Naive thymus-derived CD8-positive, alpha-beta T cell (primary cell): ENCODE results near the gene CDKAL1. TPM values are rescaled to one million over a fixed set of nuclear protein-coding genes. Genes with fewer than 3 reads are reported as not detected.
"Not testable (repeated sequence)": the region's sequence is repeated elsewhere in the genome, so short reads cannot be mapped to it uniquely, and the experiment has no call there.

Source experiments
- ATAC-seq, 2 donors: fragments of 150-1000 bp; cut with Tn5 transposase in 1 of 2; sonication (Bioruptor Pico), chemical (Tn5 transposase) in 1 of 2; 1 replicate in 1 of 2; 2 replicates in 1 of 2; pipeline ENCODE4 v1.10.0; 2021; ENCODE audit warnings: mild to moderate bottlenecking in 2 of 2, moderate library complexity in 2 of 2
- POLR2A ChIA-PET: fragments of 350-600 bp; sonication (Branson Sonifier 250); formaldehyde crosslinking; loops from one replicate; lab custom pipeline; 2021; ENCODE audit warnings: antibody characterized with exemption; lab: Charles Lee
- DNase-seq, 10 donors: peaks; one replicate each; pipeline versions ENCODE4 v3.0.0 to v3.0.0-alpha.2; 2020 to 2022
- H3K27ac Mint-ChIP-seq, 10 donors: one replicate each; pipeline ENCODE4 v1.8.0; 2020 to 2022; ENCODE audit warnings: mild to moderate bottlenecking in 10 of 10, mixed read lengths in 10 of 10, moderate library complexity in 4 of 10, inconsistent platforms in 1 of 10
- H3K27me3 Mint-ChIP-seq, 5 donors: one replicate each; pipeline ENCODE4 v1.8.0; 2021 to 2022; ENCODE audit warnings: mixed read lengths in 5 of 5
- H3K36me3 Mint-ChIP-seq, 3 donors: one replicate each; pipeline ENCODE4 v1.8.0; 2020 to 2022; ENCODE audit warnings: mixed read lengths in 3 of 3, mild to moderate bottlenecking in 2 of 3, inconsistent platforms in 1 of 3
- H3K4me1 Mint-ChIP-seq, 4 donors: one replicate each; pipeline ENCODE4 v1.8.0; 2021 to 2022; ENCODE audit warnings: mixed read lengths in 4 of 4
- H3K4me3 Mint-ChIP-seq, 10 donors: one replicate each; pipeline ENCODE4 v1.8.0; 2020 to 2022; ENCODE audit warnings: mild to moderate bottlenecking in 10 of 10, mixed read lengths in 10 of 10, moderate library complexity in 6 of 10, inconsistent platforms in 1 of 10
- H3K9me3 Mint-ChIP-seq, 9 donors: one replicate each; pipeline ENCODE4 v1.8.0; 2020 to 2022; ENCODE audit warnings: mixed read lengths in 9 of 9, mild to moderate bottlenecking in 3 of 9, inconsistent platforms in 1 of 9, moderate library complexity in 1 of 9
- polyA plus RNA-seq, 3 donors: library from polyadenylated mRNA; unstranded; fragments of 300-500 nt; fragmentation: Illumina TruSeq; gene quantifications; one replicate each; pipeline ENCODE4 v1.2.3, GENCODE V29; 2021
- total RNA-seq, 8 experiments: library from RNA in 2 of 8; stranded (reverse) in 2 of 8; gene quantifications; one replicate each; pipeline ENCODE4 v1.2.3 and lab custom pipeline; 2021 to 2026

The CDKAL1 gene
- total RNA-seq: 10 to 100 TPM; 21.5 to 21.9 TPM
- 10 to 100 TPM; 29.1 to 36.7 (median 31.6) TPM for polyA plus RNA-seq
- total RNA-seq (lab: John Stamatoyannopoulos, UW): 48.9 to 82.7 (median 60.5) reads per million in 6 experiments

DNA sequence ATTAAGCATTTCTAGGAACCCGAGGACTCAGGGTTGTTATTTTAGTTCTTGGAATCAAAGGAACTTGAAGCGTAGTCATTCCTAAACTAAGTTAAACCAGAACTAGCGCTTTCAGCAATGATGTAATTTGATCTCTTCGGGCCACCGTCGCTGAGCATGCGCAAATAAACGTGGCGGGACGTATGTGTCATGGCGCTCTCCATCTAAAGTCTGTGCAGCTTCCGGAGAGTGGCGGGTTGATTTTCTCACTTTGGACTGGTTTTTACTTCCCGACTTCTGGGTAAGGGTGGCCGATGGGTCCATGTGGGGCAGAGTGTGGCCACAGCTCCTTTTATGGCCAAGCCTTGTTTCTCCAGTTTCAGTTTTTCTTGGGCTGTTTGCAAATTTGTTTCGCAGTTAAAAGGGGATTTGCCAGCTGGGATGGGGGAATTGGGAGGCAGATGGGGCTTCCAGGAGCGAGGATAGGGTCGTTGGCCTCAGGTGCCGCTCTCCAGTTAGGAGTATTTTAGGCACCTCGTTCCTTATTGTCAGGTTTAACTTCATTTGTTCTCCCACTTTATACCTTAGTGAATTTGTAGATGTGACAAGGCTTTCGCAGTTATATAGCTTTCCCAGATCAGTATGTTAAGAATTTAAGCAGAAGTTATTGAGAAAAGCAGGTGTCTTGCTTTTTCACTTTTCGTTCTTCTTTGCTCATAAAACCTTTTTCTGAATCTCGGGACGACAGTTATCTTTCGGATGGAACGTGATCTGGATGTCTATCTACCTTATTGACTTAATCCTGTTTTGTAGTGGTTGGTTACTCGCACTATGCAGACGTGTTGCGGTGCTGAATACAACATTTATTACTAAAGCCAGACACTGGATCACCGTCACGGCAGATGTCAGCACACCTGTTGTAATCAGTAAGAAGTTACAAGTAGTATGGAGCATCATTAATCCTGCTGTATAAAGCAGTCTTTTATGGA is at the start of gene CDKAL1:
TSS of gene CDKAL1 (plus strand) at position 163 of the 968 bp plus-strand sequence. CDS start 11,894 bp downstream, outside the sequence.
- Mint-ChIP-seq H3K4me1 (peaks cover 24 to 43% (median 39%) of the 10 kb centered on the region in 4 donors), H3K4me3 (peak within 1 kb of the TSS; percentile 94 to 99 (median 96)), H3K36me3 (peaks cover 0 to 27% (median 7%) of the 10 kb centered on the region in 3 donors), H3K27ac (peak within 1 kb of the TSS; percentile 98 to 100 (median 99)), H3K9me3 (no peaks in the 10 kb centered on the region), H3K27me3 (peaks cover 0 to 4% (median 0%) of the 10 kb centered on the region in 5 donors)
- POLR2A ChIA-PET: interaction anchor here (0.8 to 1.4 kb wide), 3 partner anchors 131 to 215 kb away, joined by 3 to 10 read pairs (median 7); no protein-coding TSS in a partner anchor
- peak; percentile 72 to 95 (median 87) for DNase-seq
- peak; percentile 87 to 98 for ATAC-seq

DNA sequence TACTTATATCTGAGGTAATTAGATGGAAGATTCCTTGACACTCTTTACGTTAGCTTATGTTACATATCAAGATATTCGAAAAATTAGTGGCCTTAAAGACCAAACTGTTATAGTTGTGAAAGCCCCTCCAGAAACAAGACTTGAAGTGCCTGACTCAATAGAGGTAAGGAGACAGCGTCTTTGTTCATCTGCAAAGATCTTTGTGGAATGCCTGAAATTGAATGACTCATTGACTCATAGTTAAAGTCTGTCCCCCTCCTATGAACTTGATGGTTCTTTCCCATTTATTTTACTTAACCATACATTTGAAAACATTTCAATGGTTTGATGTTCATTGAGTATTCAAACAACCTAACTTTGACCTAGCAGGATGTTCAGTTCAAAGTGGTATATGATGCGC is 47.6 kb upstream of the CDKAL1 start:
- ATAC-seq (no peak), DNase-seq (no peak)
- POLR2A ChIA-PET: no interaction called here
- Mint-ChIP-seq H3K36me3 (peaks cover 15 to 95% (median 54%) of the 10 kb centered on the region in 3 donors), H3K4me1 (no peaks in the 10 kb centered on the region), H3K4me3 (no peak overlapping the region), H3K9me3 (no peaks in the 10 kb centered on the region), H3K27ac (no peak overlapping the region), H3K27me3 (no peaks in the 10 kb centered on the region)

DNA sequence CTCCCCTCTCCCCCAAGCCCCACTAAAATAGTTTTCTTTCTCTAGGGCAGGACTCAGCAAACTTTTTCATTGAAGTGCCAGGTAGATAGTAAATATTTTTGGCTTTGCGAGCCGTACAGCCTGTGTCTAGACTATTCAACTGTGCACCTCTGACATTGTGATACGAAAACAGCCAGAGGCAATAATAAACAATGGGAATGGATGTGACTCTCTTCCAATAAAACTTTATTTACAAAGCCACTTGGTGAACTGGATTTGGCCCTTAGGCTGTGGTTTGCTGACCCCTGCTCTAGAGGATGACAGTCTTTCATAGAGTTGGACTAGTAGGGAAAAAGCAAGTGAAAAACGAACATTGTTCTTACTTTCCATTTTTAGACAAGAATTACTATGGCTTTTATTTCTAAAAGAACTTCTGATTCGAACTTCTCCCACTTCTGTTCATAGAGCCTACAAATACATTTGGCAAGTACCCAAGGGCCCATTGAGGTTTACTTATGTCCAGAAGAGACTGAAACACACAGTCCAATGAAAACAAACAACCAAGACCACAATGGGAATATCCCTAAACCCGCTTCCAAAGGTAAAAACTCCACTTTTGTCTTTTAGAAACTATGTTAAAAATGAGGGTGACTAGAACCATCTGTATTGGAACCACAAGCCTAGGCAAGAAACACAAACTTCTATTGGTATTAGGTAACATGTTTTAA is 46.4 kb upstream of the CDKAL1 start:
- no peak for ATAC-seq
- no peaks in the 10 kb centered on the region for H3K4me1 Mint-ChIP-seq
- no peaks in the 10 kb centered on the region for H3K27me3 Mint-ChIP-seq
- POLR2A ChIA-PET: no interaction called here
- H3K27ac Mint-ChIP-seq: peak overlapping the region in 1 of 10 donors; percentile 27
- no peaks in the 10 kb centered on the region for H3K9me3 Mint-ChIP-seq
- no peak overlapping the region for H3K4me3 Mint-ChIP-seq
- H3K36me3 Mint-ChIP-seq: peaks cover 15 to 90% (median 53%) of the 10 kb centered on the region in 3 donors
- no peak for DNase-seq

DNA sequence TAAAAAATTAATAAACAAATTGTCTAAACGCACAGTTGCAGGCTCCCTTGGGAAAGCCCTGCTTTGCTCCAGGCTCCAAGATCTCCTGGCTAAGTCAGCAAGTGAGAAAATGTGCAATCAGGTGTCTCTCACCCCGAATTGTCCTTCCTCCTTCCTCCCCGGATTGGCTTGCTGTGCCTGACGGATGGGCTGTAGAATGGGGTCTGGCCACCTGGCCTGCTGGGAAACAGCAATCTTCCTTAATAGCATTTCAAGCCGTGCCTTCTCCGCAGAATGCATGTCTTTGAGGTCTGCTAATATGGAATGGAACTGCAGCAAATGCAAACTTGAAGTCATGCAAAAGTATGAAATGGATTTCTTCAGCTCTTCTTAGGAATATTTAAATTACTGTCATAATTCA is 43.7 kb upstream of the CDKAL1 start:
- Mint-ChIP-seq H3K9me3 (no peaks in the 10 kb centered on the region), H3K27ac (peak overlapping the region in 1 of 10 donors; percentile 13), H3K4me1 (no peaks in the 10 kb centered on the region), H3K27me3 (no peaks in the 10 kb centered on the region), H3K4me3 (no peak overlapping the region), H3K36me3 (peaks cover 15 to 69% (median 42%) of the 10 kb centered on the region in 3 donors)
- POLR2A ChIA-PET: no interaction called here
- DNase-seq (no peak), ATAC-seq (no peak)

DNA sequence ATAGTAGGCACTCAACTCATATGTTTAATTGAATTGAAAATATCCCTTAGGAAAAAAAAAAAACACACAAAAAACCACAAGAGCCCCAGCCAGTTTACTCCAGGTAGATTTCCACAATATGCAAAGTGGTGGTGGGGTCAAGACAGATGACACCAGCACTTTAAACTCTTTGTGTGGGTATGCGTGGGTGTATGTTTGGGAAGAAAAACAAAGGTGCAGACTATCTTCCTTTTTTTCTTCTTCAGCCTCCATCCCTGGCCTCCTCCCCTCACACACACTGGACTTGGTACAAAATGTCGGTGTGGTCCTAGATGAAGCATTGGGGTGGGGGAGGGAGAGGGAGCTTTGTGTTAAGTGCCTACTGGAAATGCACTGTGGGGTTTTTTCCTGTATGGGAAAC is 42.2 kb upstream of the CDKAL1 start:
- POLR2A ChIA-PET: no interaction called here
- Mint-ChIP-seq H3K36me3 (peaks cover 15 to 55% (median 37%) of the 10 kb centered on the region in 3 donors), H3K4me3 (no peak overlapping the region), H3K27ac (no peak overlapping the region), H3K27me3 (no peaks in the 10 kb centered on the region), H3K9me3 (no peaks in the 10 kb centered on the region), H3K4me1 (no peaks in the 10 kb centered on the region)
- ATAC-seq: no peak
- no peak for DNase-seq

DNA sequence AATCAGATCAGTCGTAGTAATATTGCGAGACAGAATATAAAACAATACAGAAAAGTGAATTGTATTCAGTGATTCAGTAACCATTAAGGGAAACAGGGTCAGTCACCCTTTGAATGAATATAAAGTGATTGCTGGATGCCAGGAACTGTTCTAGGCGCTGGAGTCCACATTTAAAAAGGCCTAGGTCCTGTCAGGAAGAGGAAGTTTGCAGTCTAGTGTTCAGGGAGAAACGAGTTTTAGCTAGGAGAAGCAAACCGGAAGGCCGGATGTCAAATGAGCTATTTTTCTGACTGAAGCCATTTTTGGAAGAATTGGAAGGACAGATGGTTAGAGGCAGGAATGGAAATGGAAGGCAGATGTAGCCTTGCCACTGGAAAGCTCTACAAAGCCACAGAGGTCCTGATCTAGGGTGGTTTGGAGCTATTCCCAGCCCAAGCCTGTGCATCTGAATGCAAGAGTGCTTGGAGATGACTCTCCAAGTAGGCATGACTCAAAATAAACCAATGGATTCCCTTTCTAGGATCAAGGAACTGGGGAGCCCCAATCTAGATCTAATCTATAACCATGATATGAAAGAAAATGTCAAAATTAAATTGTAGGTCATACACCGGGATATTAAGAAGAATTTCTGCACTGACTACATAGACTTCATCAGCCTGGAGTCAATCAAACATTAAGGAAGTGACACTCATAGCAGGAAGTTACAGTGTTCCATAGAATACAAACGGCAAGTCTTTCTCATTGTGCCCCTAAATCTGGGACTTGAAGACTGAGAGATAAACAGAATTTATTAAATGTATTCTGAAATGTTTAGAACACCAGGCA is 36.8 kb upstream of the CDKAL1 start:
- H3K27me3 Mint-ChIP-seq: no peaks in the 10 kb centered on the region
- no peak overlapping the region for H3K27ac Mint-ChIP-seq
- peaks cover 0 to 4% (median 3%) of the 10 kb centered on the region in 3 donors for H3K36me3 Mint-ChIP-seq
- POLR2A ChIA-PET: no interaction called here
- ATAC-seq: no peak
- no peak for DNase-seq
- H3K4me3 Mint-ChIP-seq: no peak overlapping the region
- H3K9me3 Mint-ChIP-seq: no peaks in the 10 kb centered on the region
- H3K4me1 Mint-ChIP-seq: no peaks in the 10 kb centered on the region

DNA sequence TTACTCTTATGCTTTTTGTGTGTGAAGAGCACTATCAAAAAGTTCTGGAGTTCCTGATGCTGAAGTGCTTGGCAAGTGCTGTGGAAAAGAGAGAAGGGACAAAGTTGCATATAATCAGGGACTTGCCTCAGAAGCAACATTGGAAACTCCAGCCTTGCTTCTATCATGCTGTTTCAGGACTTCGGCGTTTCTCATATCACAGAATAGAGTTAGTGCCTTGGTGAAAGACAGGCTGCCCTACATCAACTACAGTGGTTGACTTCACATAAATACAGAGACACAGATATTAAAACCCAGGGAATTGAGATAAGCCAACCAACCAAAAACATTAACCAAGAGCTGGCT is 36.2 kb upstream of the CDKAL1 start:
- POLR2A ChIA-PET: no interaction called here
- ATAC-seq: no peak
- no peak for DNase-seq
- H3K36me3 Mint-ChIP-seq: peaks cover 0 to 3% (median 2%) of the 10 kb centered on the region in 3 donors
- no peaks in the 10 kb centered on the region for H3K27me3 Mint-ChIP-seq
- H3K27ac Mint-ChIP-seq: no peak overlapping the region
- no peak overlapping the region for H3K4me3 Mint-ChIP-seq
- H3K4me1 Mint-ChIP-seq: no peaks in the 10 kb centered on the region
- no peaks in the 10 kb centered on the region for H3K9me3 Mint-ChIP-seq

DNA sequence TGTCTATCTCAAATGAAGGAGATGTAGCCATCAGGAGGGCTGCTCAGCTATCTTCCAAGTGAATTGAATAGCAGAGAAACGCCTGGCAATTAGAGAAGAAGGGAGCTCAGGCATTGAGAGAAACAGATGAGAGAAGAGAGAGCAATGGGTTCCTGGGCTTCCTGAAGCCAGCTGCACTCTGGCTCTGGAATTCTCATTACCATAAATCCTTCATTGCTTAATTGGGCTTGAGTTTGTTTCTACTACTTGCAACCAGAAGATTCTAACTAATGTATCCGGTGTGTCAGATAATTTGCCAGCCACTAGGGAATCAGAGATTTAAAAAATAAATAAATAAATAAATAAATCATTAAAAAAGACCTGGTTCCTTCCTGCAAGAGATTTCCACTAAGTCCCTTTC is 25.0 kb upstream of the CDKAL1 start:
- POLR2A ChIA-PET: no interaction called here

DNA sequence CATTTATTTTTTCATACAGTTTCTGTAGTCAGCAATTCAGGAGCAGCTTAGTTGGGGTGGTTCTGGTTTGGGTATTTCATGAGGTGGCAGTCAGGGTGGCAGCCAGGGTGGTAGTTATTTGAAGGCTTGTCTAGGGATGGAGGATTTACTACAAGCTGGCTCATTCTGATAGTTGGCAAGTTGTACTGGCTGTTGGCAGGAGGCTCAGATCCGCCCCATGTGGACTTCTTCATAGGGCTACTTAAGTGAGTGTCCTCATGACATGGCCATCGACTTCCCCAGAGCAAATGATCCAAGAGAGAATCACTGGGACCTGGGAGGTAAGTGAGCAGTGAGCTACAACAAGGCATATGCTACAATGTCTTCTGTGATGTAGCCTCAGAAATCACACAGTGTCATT is 22.4 kb upstream of the CDKAL1 start:
- no peaks in the 10 kb centered on the region for H3K36me3 Mint-ChIP-seq
- ATAC-seq (no peak), DNase-seq (no peak)
- H3K4me3 Mint-ChIP-seq: no peak overlapping the region
- no peaks in the 10 kb centered on the region for H3K9me3 Mint-ChIP-seq
- peaks cover 0 to 7% (median 0%) of the 10 kb centered on the region in 5 donors for H3K27me3 Mint-ChIP-seq
- no peaks in the 10 kb centered on the region for H3K4me1 Mint-ChIP-seq
- POLR2A ChIA-PET: no interaction called here
- no peak overlapping the region for H3K27ac Mint-ChIP-seq

More for the DNA sequence above, 25.0 kb upstream of the CDKAL1 start:
- no peak for DNase-seq
- no peaks in the 10 kb centered on the region for H3K9me3 Mint-ChIP-seq
- H3K4me3 Mint-ChIP-seq: no peak overlapping the region
- no peaks in the 10 kb centered on the region for H3K4me1 Mint-ChIP-seq
- H3K36me3 Mint-ChIP-seq: no peaks in the 10 kb centered on the region
- peaks cover 0 to 7% (median 0%) of the 10 kb centered on the region in 5 donors for H3K27me3 Mint-ChIP-seq
- no peak for ATAC-seq
- no peak overlapping the region for H3K27ac Mint-ChIP-seq

DNA sequence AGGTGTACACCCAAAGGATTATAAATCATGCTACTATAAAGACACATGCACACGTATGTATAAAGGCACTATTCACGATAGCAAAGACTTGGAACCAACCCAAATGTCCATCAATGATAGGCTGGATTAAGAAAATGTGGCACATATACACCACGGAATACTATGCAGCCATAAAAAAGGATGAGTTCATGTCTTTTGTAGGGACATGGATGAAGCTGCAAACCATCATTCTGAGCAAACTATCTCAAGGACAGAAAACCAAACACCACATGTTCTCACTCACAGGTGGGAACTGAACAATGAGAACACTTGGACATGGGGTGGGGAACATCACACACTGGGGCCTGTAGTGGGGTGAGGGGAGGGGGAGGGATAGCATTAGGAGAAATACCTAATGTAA is 9.0 kb upstream of the CDKAL1 start:
- POLR2A ChIA-PET, DNase-seq, H3K36me3 Mint-ChIP-seq, ATAC-seq, H3K27me3 Mint-ChIP-seq, H3K4me3 Mint-ChIP-seq, H3K27ac Mint-ChIP-seq, H3K9me3 Mint-ChIP-seq: not testable (repeated sequence)
- peaks cover 6 to 12% (median 9%) of the 10 kb centered on the region in 4 donors for H3K4me1 Mint-ChIP-seq

DNA sequence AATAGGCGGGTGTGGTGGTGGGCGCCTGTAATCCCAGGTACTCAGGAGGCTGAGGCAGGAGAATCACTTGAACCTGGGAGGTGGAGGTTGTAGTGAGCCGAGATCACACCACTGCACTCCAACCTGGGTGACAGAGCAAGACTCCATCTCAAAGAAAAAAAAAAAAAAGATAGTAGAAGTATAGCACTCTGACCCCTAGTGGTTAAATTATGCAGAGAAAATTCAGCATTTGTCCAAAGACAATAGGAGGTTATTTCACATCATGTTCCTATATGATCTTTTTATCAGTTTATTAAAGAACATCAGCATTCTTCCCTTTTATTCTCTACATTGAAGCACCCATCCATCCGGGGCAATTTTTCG is 5.2 kb upstream of the CDKAL1 start:
- H3K27me3 Mint-ChIP-seq, H3K4me1 Mint-ChIP-seq, H3K36me3 Mint-ChIP-seq, H3K9me3 Mint-ChIP-seq: not testable (repeated sequence)
- Mint-ChIP-seq H3K27ac (peak overlapping the region in 4 of 10 donors; percentile 31 to 75 (median 52)), H3K4me3 (peak overlapping the region in 5 of 10 donors; percentile 22 to 61 (median 39))
- DNase-seq: peak in 4 of 10 donors; percentile 6 to 65 (median 62)
- POLR2A ChIA-PET: interaction anchor here (0.7 kb wide), 1 partner anchor 125 kb away, joined by 3 read pairs; no protein-coding TSS in a partner anchor
- ATAC-seq: peak; percentile 77 to 81

DNA sequence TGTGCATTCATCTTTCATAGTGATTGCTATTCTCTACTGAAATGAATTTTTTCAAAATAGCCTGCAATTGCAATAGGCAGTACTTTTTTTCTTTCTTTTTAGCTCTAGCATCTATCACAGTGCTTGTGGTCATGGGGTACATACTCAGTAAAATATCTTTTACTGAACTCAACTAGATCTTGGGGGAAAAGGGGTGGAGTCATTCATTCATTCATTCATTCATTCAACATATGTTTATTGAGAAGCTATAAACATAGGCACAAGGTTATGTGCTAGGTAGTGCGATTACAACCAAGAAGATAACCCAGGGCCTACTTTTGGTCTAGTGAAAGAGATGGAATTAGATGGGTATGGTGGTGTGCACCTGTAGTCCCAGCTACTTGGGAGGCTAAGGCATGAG is 1.4 kb upstream of the CDKAL1 start:
- Mint-ChIP-seq H3K27ac (peak overlapping the region in 2 of 10 donors; percentile 21 to 37), H3K27me3 (peaks cover 0 to 4% (median 0%) of the 10 kb centered on the region in 5 donors), H3K36me3 (peaks cover 0 to 17% (median 7%) of the 10 kb centered on the region in 3 donors), H3K4me3 (peak overlapping the region in 2 of 10 donors; percentile 7 to 33), H3K4me1 (peaks cover 19 to 37% (median 33%) of the 10 kb centered on the region in 4 donors), H3K9me3 (no peaks in the 10 kb centered on the region)
- POLR2A ChIA-PET: interaction anchor here (0.8 to 1.0 kb wide), 2 partner anchors 167 to 242 kb away, joined by 3 to 7 read pairs; no protein-coding TSS in a partner anchor
- DNase-seq: no peak
- ATAC-seq: no peak
